ENCODE results near the gene HEG1. TPM values are rescaled to one million over a fixed set of nuclear protein-coding genes. Genes with fewer than 3 reads are reported as not detected.

Gene HEG1
- total and polyA plus RNA-seq, 2 of the 8 experiments (the other 6 are each of a cell fraction or from before 2014, with no cell fraction given), result 5.3 to 9.7 TPM

DNA sequence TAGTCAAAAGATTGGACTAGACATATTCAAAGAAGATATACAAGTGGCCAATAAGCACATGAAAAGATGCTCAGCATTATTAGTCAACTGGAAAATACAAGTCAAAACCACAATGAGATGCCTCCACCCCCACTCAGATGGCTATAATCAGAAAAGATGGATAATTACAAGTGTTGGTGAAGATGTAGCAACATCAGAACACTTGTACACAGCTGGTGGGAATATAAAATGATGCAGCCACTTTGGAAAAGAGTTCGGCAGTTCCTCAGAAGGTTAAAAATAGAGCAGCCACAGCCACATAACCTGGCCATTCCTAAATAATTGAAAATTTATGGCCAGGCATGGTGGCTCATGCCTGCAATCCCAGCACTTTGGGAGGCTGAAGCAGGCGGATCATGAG is 38.4 kb downstream of the HEG1 start:
- Histone ChIP-seq H3K18ac (ENCODE audit: extremely low read depth, low read length) (no peak overlapping the region), H3K9ac (replicated peaks in 1 of 4; ENCODE audit: extremely low read depth in 1 of 4, low read depth in 3 of 4, low read length in 3 of 4) (no peak overlapping the region), H4K5ac (ENCODE audit: insufficient read length, low read depth, low read length) (no peak overlapping the region), H4K8ac (ENCODE audit: extremely low read depth, insufficient read depth, low read length) (no peak overlapping the region), H3K23ac (ENCODE audit: insufficient read length) (no peak overlapping the region), H3K4me2 (ENCODE audit: insufficient read depth in 1 of 2, low read depth in 2 of 2, low read length in 2 of 2) (no peak overlapping the region), H2BK12ac (ENCODE audit: low read depth, low read length) (no peak overlapping the region), H3K79me2 (ENCODE audit: control insufficient read depth in 1 of 2, insufficient read depth in 2 of 2, low read length in 2 of 2) (no peaks in the 10 kb centered on the region), H4K20me1 (replicated peaks in 1 of 2; ENCODE audit: control insufficient read depth in 1 of 2, insufficient read depth in 2 of 2, low read length in 2 of 2) (peaks cover 0 to 2% of the 10 kb centered on the region in 2 experiments), H3K36me3 (ENCODE audit: control insufficient read depth in 2 of 4, insufficient read depth in 4 of 4, low read length in 3 of 4) (peaks cover 4 to 42% (median 14%) of the 10 kb centered on the region in 4 experiments; a peak in 7 of 8 replicates), H3K79me1 (ENCODE audit: low read depth, low read length) (no peaks in the 10 kb centered on the region), H3K23me2 (ENCODE audit: low read depth, low read length) (no peaks in the 10 kb centered on the region), H3K9me3 (ENCODE audit: insufficient read depth in 2 of 2, low read depth in 1 of 2, low read length in 1 of 2) (no peaks in the 10 kb centered on the region), H2BK15ac (ENCODE audit: low read length) (no peak overlapping the region), H3K4ac (replicated peaks; ENCODE audit: insufficient read length, low read depth, low read length) (no peak overlapping the region), H3K27me3 (replicated peaks in 1 of 4; ENCODE audit: control insufficient read depth in 3 of 4, extremely low read depth in 1 of 4, insufficient read depth in 3 of 4, low read length in 3 of 4) (no peaks in the 10 kb centered on the region), H3K4me1 (replicated peaks in 1 of 4; ENCODE audit: control insufficient read depth in 3 of 4, insufficient read depth in 4 of 4, low read length in 3 of 4) (no peaks in the 10 kb centered on the region), H2BK120ac (replicated peaks; ENCODE audit: low read depth, low read length) (no peak overlapping the region), H3K4me3 (ENCODE audit: extremely low read depth in 1 of 4, insufficient read depth in 2 of 4, low read depth in 3 of 4, low read length in 4 of 4) (no peak overlapping the region), H2BK20ac (ENCODE audit: low read length) (no peak overlapping the region), H3K27ac (ENCODE audit: low read depth, low read length) (no peak overlapping the region), H2AK5ac (ENCODE audit: low read depth, low read length) (no peak overlapping the region), H2AFZ (ENCODE audit: low read length) (no peak overlapping the region), H3K56ac (replicated peaks; ENCODE audit: insufficient read length, low read depth, low read length) (no peak overlapping the region), H4K91ac (replicated peaks; ENCODE audit: insufficient read length, low read length) (no peak overlapping the region), H2BK5ac (ENCODE audit: low read depth, low read length) (no peak overlapping the region), H3K14ac (ENCODE audit: insufficient read length) (no peak overlapping the region)
- no peak for TF ChIP-seq CHD1 (IDR thresholded peaks at IDR 0.05; ENCODE audit: low read depth, low read length)
- no peak for TF ChIP-seq SP1 (IDR thresholded peaks at IDR 0.05; ENCODE audit: low read depth, low read length)
- no peak for TF ChIP-seq GTF2F1 (IDR thresholded peaks at IDR 0.05; ENCODE audit: borderline replicate concordance, low read depth, low read length)
- no peak for TF ChIP-seq RXRA (IDR thresholded peaks at IDR 0.05; ENCODE audit: insufficient read depth, low read depth, low read length)
- no peak for TF ChIP-seq FOSL1 (IDR thresholded peaks at IDR 0.05; ENCODE audit: insufficient read depth, low read depth, low read length)
- no peak for TF ChIP-seq MAFK (IDR thresholded peaks at IDR 0.05; ENCODE audit: low read depth, low read length)
- TF ChIP-seq TBP (IDR thresholded peaks at IDR 0.05; ENCODE audit: low read depth, low read length), result no peak
- no peak for TF ChIP-seq HDAC2 (IDR thresholded peaks at IDR 0.05; ENCODE audit: borderline replicate concordance in 1 of 2, low read depth in 2 of 2, low read length in 2 of 2)
- TF ChIP-seq HDAC6 (IDR thresholded peaks at IDR 0.05; ENCODE audit: low read depth, low read length), result no peak
- no peak for TF ChIP-seq SUZ12 (IDR thresholded peaks at IDR 0.05; ENCODE audit: low read length)
- no peak for TF ChIP-seq ZNF274 (IDR thresholded peaks at IDR 0.05; ENCODE audit: borderline replicate concordance, extremely low read depth, low read length)
- TF ChIP-seq RAD21 (IDR thresholded peaks at IDR 0.05 in 1 of 2, conservative IDR thresholded peaks at IDR 0.05 in 1 of 2; ENCODE audit: low read depth in 2 of 2, low read length in 2 of 2), result no peak
- POLR2A ChIA-PET (ENCODE audit: partially characterized antibody), result no interaction called here
- DNase-seq (ENCODE audit: low read depth in 1 of 2, low spot score in 2 of 2) (no peak), FAIRE-seq (no peak)
- CTCF ChIA-PET (ENCODE audit: partially characterized antibody), result interaction anchor here (0.7 to 2.3 kb wide), 2 partner anchors 11 to 82 kb away, joined by 3 to 8 read pairs; no protein-coding TSS in a partner anchor
- WGBS, 2 experiments (ENCODE audit: extremely low coverage in 1 of 2, insufficient coverage in 1 of 2, insufficient read length in 1 of 2, insufficient replicate concordance in 2 of 2, low coverage in 1 of 2, low lambda C conversion rate in 2 of 2, missing lambda C conversion rate in 1 of 2), result 89% methylated on average over 2 of the region's 2 CpGs; no CpG with 5 or more reads in 1 of the 2 experiments

Data from H1 (cell line).